Left hindlimb (tissue), 1 donor: Measurements from ENCODE around the gene FBXO33.

ENCODE experiments used
- DNase-seq: peaks from one replicate; pipeline ENCODE4 v3.0.0-alpha.2; 2018

The FBXO33 gene

DNA sequence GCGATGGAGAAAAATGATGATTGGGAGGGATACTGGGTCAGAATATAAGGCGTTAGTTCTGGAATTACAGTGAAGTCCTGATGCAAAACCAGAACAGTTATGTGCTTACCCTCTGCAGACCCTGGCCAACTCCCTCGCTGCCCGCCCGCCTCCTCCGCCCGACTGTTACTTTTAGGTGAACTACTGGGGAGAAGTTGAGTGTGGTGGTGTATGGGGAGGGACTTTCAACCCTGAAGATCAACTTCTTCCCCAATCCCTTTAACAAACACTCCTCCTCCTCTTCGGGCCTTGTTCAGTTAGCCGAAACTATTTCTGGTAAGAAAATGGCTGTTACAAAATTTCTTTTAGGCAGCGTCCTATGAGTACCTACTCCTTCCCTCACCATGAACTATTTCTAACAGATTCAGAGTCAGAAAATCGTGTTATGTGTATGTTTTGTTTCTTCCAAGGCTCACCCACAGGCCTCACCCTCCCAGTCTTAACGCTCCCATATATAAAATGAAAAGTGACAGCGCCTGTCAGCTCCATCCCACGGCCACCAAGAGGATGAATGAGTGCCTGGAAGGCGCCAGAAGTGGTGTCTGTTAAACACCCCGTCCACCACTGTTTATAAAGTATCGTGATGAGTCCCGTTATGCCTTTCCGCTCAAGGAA lies 1.3 kb downstream of the FBXO33 start:
- no peak for DNase-seq

DNA sequence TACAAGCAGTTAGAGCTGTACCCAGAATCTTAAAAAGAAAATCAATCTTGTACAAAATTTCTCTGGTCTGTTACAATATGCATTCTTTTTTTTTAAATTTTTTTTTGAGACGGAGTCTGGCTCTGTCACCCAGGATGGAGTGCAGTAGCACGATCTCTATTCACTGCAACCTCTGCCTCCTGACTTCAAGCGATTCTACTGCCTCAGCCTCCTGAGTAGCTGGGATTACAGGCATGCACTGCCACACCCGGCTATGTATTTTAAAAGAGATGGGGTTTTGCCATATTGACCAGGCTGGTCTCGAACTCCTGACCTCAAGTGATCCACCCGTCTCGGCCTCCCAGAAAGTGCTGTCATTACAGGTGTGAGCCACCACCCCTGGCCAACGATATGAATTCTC lies 4.1 kb downstream of the FBXO33 start:
- no peak for DNase-seq

DNA sequence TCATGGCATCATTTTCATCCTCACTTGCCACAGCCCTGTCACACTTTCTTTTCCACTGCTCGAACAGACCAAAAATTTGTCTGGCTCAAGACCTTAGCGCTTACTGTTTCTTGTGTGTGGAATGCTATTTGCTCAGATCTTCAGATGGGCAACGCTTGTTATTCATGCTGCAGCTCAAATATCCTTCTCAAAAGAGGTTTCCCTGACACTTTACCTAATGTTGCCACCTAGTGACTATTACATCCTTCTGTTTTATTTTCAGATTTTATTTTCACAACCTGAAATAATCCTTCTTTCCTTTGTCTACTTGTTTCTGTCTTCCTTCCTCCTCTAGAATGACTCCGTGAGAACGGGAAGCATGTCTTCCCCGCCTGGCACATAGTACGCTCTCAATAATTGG lies 5.6 kb downstream of the FBXO33 start:
- no peak for DNase-seq

DNA sequence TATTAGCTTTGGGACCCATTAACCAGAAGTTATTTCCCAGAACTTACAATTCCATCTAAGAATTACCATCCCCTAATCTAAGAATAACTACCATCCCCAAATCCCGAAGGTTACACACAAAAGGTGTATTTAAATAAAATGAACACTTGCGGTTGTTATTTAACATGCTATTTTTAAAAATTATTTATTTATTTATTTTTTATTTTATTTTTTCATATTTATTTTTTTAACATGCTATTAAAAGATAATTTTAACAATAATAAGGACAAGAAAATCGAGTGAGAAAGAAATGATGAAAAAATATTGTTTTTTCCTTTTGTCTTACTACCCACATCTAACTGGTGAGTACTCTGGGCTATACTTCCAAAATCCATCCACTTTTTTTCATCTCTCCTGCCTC lies 6.3 kb downstream of the FBXO33 start:
- no peak for DNase-seq

DNA sequence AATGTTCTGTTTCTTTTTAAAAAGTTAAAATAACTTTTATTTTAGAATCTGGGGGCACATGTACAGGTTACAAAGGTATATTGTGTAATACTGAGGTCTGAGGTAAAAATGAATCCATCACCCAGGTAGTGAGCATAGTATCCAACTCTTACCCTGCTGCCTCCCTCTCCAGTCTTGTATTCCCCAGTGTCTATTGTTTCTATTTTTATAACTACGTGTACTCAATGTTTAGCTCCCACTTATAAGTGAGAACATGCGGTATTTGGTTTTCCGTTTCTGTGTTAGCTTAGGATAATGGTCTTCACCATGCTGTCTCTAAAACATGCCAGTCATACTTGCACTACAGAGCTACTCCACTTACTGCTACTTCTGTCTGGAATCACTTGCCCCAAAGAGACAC lies 8.4 kb downstream of the FBXO33 start:
- no peak for DNase-seq

DNA sequence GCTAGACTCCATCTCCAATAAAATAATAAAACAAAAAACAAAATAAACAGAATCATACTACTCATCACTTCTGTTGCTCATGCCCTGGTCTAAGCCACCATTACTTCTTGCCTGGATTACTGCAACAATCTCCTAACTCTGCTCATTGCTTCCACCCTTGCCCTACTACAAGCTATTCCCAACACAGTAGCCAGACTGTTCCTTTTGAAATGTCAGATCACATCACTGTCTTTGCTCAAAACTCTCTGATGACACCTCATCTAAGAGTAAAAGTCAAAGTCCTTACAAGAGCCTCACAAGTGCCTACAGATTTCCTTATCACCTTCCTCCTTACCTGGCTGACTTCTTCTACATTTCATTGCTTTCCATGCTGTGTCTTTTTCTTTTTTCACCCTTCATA lies 10.0 kb downstream of the FBXO33 start:
- no peak for DNase-seq

DNA sequence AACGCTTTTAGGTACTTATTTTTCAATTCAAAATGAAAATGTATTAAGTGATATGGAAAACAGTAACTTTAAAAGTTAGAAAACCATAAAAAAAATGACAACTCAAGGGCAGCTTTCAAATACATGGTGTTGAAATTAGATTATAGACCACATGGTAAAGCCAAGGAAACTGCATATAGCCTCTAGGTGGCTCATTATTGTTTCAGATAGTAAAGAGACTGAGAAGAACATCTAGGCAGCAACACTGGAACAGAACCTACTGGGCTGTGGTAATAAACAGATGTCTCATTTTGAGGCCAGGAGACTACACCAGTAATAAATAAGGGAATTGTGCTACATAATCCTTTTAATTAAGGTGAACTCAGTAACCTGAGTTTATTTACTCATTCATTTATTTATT lies 13.0 kb downstream of the FBXO33 start:
- DNase-seq = no peak

DNA sequence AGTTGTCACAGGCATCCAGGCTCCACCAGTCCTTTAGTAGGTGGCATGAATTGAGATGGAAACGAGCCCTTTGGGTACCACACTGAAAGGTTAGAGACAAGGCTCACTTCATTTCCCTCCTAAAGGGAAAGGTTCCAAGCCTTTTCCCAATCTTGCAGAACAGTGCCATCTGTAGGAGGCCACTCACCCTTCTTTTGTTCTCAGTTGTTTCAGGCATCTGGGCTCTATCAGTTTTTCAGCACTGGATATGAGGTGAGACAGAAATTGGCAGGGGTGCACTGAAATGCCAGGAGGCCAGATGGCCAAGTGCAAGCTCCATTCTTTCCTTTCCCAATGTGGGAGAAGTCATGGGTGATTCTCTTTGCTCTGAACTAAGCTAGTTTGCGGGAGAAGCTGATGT lies 15.2 kb downstream of the FBXO33 start:
- DNase-seq = no peak

DNA sequence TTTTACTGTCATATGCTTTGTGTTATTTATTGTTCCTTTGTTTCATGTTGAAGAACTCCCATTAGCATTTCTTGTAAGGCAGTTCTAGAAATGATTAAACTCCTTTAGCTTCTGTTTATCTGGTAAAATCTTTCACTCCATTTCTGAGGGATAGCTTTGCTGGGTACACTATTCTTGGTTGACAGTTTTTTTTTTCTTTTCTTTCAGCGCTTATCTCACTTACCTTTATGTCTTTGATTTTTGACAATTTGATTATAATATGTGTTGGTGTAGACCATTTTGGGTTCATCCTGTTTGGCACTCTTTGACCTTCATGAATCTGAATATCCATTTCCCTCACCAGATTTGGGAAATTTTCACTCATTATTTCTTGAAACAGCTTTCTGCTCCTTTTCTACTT lies 16.2 kb downstream of the FBXO33 start:
- DNase-seq = no peak

DNA sequence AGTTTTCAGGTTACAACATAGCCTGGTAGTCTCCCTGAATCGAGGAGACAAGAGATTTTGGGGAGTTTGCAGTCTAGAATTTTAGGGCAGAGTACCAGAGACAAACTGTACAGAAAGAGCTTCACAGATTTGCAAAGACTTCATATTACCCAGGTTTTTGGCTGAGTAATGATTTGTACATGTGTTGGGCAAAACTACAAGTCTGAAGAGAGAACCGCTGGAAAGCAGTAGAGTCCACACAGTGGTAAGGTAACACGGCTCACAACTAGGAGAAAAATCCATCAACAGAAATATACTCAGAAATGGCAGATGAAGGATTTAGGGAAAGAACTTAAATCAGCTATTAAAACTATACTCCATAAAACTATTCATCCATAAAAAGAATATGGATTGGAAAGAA lies 25.7 kb downstream of the FBXO33 start:
- no peak for DNase-seq

DNA sequence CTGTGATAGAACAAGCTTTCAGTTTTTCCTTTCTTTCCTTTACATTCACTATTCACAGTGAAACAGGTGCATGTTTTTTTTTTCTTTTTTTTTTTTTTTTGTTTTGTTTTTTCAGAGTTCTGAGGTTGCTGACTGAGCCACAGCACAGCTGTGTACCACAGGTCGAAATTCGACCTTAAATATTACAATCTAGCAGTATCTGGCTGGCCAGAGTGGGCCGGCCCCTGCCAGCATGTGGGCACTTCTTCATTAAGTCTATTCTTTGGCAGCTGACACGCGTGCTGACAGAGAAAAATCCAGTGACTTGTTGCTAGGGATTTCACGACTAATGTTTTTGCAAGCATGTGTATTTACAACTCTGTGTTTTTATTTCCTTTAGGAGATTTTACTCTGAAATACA lies 33.9 kb downstream of the FBXO33 start:
- DNase-seq = no peak

DNA sequence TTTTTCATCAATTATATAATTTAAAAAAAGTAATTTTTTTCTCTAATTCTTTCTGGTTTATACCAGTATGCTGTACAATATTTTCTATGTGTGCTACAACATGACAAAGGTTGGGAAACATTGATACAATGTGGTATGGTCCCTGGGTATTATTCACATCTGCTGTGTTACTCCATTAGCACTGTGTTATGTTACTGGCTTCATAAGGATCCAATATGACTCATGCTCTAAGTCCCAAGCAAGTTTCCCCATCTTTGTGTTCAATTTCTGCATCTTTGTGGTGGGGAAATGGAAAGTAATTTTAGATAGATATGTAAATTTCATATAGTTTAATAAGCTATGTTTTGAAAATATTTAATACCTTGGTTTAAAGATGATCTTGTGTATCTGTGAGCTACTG lies 35.8 kb downstream of the FBXO33 start:
- no peak for DNase-seq

DNA sequence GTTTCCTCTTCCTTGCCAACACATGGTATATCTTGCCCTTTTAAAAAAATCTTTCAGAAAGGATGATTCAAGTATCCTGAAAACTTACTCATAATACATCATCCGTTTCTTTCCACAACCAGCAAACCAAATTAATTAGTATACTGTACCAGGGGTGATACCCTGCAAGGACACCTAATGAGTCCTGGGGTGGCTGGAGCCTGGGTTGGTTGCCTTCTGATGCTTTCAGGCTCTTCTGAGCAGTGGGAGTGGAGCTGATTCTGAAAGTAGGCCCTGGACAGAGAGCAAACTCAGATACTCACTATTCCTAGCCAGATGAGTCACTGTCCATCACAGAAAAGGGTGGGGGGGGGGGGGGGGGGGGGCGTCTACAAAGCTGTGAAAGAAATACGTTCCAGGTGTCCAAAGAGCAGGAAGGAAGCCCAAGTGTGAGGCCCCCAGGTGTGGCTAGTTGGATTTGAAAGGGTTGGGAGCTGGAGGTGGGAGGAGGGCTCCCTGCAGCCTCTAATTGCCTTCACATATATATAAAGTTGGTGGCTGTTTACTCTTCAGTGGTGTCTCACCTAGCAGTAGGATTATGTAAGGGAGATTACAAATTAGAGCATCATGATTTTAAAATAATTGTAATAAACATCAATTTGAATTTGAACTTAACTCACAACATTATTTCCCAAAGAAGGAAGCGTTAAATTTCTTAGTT lies 36.5 kb downstream of the FBXO33 start:
- DNase-seq = no peak

DNA sequence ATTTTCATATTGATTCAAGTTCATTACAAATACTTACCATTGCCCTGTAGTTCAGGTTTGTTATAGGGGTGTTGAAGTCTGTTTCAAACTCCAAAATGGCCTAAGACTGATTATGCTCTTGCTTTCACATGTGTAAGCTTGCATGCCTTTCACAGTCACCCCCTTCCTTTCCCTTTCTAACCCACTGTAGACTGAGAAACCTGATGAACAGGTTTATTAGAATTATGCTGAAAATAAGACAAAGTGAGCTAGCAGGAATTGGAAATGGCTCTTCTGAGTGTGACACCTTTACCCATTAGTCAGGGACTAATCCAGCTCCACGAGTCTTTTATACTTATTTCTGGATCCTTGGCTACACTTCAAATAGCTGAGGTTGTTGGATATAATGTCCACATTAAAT lies 38.9 kb downstream of the FBXO33 start:
- no peak for DNase-seq

DNA sequence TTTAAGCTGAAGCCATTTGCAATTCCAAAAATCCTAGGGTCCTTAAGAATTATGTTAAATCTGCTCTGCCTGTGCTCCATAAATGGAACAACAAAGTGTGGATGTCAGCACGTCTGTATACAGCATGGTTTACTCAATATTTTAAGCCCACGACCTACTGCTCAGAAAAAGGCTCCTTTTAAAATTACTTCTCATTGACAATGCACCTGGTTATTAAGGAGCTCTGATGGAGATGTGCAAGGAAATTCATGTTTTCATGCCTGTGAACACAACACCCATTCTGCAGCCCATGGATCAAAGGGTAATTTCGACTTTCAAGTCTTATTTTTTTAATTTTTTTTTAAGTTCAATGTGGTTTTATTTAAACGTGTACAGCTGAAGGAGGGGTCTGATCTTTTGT lies 48.1 kb downstream of the FBXO33 start:
- no peak for DNase-seq

DNA sequence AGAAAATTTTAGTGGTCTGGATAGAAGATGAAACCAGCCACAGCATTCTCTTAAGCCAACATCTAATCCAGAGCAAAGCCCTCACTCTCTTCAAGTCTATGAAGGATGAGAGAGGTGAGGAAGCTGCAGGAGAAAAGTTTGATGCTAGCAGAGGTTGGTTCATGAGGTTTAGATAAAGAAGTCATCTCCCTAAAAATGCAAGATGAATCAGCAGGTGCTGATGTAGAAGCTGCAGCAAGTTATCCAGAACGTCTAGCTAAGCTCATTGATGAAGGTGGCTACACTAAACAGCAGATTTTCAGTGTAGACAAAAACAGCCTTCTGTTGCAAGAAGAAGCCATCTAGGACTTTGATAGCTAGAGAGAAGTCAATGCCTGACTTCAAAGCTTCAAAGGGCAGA lies 48.5 kb downstream of the FBXO33 start:
- no peak for DNase-seq

DNA sequence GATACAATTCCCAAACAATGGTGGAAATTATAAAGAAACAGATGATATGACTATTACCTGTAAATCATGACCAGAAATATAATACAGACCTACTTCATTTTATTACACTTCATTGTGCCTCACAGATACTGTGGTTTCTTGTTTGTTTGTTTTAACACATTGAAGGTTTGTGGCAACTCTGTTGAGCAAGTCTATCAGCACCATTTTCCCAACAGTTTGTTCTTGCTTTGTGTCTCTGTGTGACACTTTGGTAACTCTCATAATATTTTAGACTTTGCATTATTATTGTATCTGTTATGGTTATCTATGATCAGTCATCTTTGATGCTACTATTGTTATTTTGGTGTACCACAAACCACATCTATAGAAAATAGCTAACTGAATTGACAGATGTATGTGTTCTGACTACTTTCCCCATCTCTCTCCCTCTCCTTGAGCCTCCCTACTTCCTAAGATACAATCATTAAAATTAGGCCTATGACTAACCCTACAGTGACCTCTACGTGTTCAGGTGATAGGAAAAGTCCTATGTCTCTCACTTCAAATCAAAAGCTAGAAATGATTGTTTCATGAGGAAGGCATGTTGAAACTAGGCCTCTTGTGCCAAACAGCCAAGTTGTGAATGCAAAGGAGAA lies 49.1 kb downstream of the FBXO33 start:
- no peak for DNase-seq

DNA sequence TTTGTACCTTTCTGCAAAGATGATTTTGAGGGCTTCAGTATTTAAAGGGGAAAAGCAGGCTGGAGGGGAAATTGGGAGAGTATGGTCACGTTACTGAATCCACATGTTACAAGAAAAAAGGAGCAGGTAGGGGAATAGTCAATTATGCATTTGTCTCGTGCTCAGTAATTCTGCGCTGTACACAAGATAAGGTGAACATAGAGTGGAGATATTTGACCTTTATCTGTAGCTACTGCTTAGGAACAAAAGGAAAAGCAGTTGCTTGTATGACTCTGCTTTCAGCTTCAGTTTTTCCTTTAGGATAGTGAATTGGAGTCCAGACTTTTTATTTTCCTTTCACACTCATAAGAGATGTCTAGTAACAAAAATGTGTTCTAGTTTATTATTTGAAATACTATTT lies 49.8 kb downstream of the FBXO33 start:
- DNase-seq = no peak

DNA sequence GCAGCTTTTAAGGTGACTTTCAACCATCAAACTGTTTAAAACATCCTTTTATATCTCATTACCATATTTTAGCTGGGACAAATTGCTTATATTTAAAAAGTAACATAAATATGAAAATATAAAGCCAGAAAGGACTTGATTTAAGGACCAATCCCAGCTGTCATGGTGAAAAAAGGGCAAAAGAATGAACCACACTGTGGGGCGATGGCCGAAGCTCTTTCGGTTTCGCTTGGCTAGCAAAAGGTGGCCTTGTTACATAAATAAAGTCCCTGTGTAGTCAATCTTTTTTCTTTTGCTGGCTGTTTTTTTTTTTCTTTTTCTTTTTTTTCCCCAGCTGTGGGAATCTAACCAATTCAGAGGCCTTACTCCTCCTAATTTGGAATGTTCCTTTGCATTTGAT lies 50.9 kb downstream of the FBXO33 start:
- DNase-seq = no peak

DNA sequence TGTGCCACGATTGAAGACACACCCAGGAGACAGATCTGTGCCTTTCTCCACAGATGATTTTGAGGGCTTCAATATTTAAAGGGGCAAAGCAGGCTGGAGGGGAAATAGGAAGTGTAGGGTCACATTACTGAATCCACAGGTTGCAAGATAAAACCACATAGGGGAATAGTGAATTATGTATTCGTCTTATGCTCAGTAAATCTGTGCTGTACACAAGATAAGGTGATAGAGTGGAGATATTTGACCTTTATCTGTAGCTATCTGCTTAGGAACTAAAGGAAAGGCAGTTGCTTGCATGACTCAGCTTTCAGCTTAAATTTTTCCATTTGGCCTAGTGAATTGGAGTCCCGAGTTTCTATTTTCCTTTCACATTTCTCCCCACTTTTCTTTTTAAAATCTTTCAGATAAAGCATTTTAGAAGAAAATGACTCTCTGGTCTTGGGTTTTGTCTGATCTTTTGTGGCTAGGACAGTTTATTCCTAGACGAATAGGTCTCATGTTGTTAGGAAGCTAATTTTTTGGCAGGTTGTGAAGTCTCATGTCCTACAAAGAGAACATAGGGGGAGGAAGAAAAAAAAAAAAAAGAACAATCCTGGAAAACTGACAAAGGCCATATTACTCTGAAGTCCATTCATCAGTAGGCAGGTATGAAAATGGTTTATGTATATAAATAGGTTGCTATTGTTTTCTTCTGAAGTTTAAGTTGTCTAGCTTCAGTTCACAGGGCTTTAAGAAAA lies 55.4 kb downstream of the FBXO33 start:
- no peak for DNase-seq

DNA sequence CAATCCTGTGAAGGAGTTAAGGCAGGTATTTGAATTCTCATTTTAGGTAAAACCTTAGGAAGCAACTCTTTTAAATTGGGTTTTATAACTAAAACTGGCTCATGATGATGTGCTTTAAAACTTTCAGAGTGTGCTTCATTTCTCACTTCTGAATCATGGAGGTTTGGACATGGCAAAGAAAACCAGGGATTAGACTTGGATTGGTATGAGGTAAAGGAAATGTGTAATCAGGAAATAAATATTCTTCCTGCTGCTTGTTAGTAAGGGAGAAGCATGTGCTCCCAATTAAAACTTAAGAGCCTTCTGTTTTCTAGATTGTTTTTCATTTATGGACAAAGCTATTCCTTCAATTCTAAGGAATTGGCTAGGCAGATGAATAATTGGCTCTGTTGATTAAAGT lies 57.4 kb downstream of the FBXO33 start:
- DNase-seq = no peak

DNA sequence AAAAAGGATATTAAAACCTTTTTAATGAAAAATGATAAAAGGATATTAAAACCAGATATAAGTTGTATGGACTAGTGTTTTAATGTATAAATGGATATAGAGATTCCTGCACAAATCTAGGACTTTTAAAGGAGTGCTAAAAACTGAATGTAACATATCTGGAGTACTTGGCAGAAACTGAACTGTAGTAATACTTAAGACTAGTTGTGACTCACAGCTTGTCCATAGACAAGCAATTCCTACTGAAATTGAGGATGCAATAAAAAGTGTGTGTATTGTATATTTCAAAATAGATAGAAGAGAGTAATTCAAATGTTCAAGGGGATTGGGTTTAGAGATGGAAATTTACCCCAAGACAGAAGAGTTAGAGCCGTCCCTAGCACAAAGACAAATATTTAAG lies 59.6 kb downstream of the FBXO33 start:
- DNase-seq = no peak

DNA sequence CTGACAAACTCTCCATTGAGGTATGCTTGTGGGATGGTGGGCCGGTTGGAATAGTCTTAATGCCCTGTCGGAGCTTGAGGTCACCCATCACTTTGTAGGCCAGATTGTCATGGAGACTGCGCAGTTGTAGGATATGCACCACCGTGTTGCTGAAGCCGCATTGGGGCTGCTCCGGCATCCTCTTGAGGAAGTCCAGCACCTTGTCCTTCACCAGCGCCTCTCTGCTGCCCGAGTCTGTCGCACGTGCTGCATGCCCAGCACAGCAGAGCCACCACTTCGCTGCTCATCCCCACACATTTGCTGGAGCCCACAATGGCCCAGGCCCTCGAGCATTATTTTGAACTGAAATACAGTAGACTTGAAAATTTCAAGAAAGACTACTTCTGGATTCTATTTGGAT lies 61.8 kb downstream of the FBXO33 start:
- DNase-seq = no peak

DNA sequence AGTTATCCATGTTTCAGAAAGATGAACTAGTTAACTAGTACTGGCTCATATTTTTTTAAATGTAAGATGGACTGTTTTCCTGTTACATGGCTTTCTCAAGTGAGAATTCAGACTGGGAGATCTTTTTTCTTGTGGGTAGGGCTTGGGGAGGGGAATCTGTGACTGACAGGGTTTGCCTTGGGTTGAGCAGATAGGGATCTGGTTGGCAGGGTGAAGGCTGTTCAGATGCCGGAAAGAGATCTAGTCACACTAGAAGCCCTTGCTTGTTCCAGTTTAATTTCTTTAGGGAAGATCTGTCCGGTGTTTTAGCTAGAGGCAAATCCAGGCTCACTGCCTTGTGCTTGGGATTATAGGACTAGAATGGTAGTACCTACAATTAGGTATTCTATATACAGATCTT lies 63.2 kb downstream of the FBXO33 start:
- no peak for DNase-seq
